Measurements from ENCODE around the gene TOX3. TPM values are rescaled to one million over a fixed set of nuclear protein-coding genes. Genes with fewer than 3 reads are reported as not detected.

Gene TOX3
- total RNA-seq, 4 donors from 2014 or later: 1.7 TPM; not detected in 3

GRCh38 chr16:52569701-52570100 lies 22.8 kb upstream of the TOX3 start:
- no peak for DNase-seq (ENCODE audit: low spot score in 2 of 2)
- Histone ChIP-seq H3K9me3 (peaks cover 0 to 4% (median 0%) of the 10 kb centered on the region in 4 donors), H3K4me3 (no peak overlapping the region), H3K4me1 (no peaks in the 10 kb centered on the region), H3K36me3 (no peaks in the 10 kb centered on the region), H3K27me3 (no peaks in the 10 kb centered on the region), H3K27ac (no peak overlapping the region)
- TF ChIP-seq EP300 (IDR thresholded peaks at IDR 0.05) (no peak), POLR2A (IDR thresholded peaks at IDR 0.05) (no peak), CTCF (IDR thresholded peaks at IDR 0.05) (no peak)
- 37 to 41% methylated on average over 2 of the region's 2 CpGs for WGBS, 2 donors

GRCh38 chr16:52568983-52569690 lies 22.2 kb upstream of the TOX3 start:
- Histone ChIP-seq H3K4me3 (no peak overlapping the region), H3K36me3 (no peaks in the 10 kb centered on the region), H3K27ac (no peak overlapping the region), H3K27me3 (no peaks in the 10 kb centered on the region), H3K4me1 (no peaks in the 10 kb centered on the region), H3K9me3 (peaks cover 0 to 4% (median 0%) of the 10 kb centered on the region in 4 donors)
- 68 to 78% methylated on average over 3 of the region's 3 CpGs for WGBS, 2 donors
- no peak for DNase-seq (ENCODE audit: low spot score in 2 of 2)
- TF ChIP-seq POLR2A (IDR thresholded peaks at IDR 0.05) (no peak), EP300 (IDR thresholded peaks at IDR 0.05) (no peak), CTCF (IDR thresholded peaks at IDR 0.05) (no peak)

GRCh38 chr16:52568495-52568894 lies 21.6 kb upstream of the TOX3 start:
- 91 to 92% methylated on average over 1 of the region's 1 CpG for WGBS, 2 donors
- Histone ChIP-seq H3K4me1 (no peaks in the 10 kb centered on the region), H3K36me3 (no peaks in the 10 kb centered on the region), H3K27ac (no peak overlapping the region), H3K27me3 (no peaks in the 10 kb centered on the region), H3K9me3 (peaks cover 0 to 4% (median 0%) of the 10 kb centered on the region in 4 donors), H3K4me3 (no peak overlapping the region)
- TF ChIP-seq EP300 (IDR thresholded peaks at IDR 0.05) (no peak), POLR2A (IDR thresholded peaks at IDR 0.05) (no peak), CTCF (IDR thresholded peaks at IDR 0.05) (no peak)
- DNase-seq (ENCODE audit: low spot score in 2 of 2): no peak

GRCh38 chr16:52567193-52567592 lies 20.2 kb upstream of the TOX3 start:
- Histone ChIP-seq H3K27me3 (no peaks in the 10 kb centered on the region), H3K27ac (no peak overlapping the region), H3K36me3 (no peaks in the 10 kb centered on the region), H3K4me1 (no peaks in the 10 kb centered on the region), H3K9me3 (peaks cover 0 to 4% (median 0%) of the 10 kb centered on the region in 4 donors), H3K4me3 (no peak overlapping the region)
- 84 to 86% methylated on average over 4 of the region's 4 CpGs for WGBS, 2 donors
- no peak for TF ChIP-seq CTCF (IDR thresholded peaks at IDR 0.05)
- TF ChIP-seq EP300 (IDR thresholded peaks at IDR 0.05): no peak
- TF ChIP-seq POLR2A (IDR thresholded peaks at IDR 0.05): no peak
- DNase-seq (ENCODE audit: low spot score in 2 of 2): no peak

GRCh38 chr16:52563767-52564611 lies 17.0 kb upstream of the TOX3 start:
- no peak for DNase-seq (ENCODE audit: low spot score in 2 of 2)
- Histone ChIP-seq H3K27me3 (no peaks in the 10 kb centered on the region), H3K4me3 (no peak overlapping the region), H3K4me1 (no peaks in the 10 kb centered on the region), H3K36me3 (no peaks in the 10 kb centered on the region), H3K27ac (no peak overlapping the region), H3K9me3 (no peaks in the 10 kb centered on the region)
- TF ChIP-seq CTCF (IDR thresholded peaks at IDR 0.05) (no peak), POLR2A (IDR thresholded peaks at IDR 0.05) (no peak)
- WGBS, 2 donors: 97% methylated on average over 3 of the region's 3 CpGs
